ENCODE results near the gene IMMT. TPM values are rescaled to one million over a fixed set of nuclear protein-coding genes. Genes with fewer than 3 reads are reported as not detected.

IMMT gene
- polyA plus RNA-seq, 1 donor from 2014 or later, result 45.9 TPM

DNA sequence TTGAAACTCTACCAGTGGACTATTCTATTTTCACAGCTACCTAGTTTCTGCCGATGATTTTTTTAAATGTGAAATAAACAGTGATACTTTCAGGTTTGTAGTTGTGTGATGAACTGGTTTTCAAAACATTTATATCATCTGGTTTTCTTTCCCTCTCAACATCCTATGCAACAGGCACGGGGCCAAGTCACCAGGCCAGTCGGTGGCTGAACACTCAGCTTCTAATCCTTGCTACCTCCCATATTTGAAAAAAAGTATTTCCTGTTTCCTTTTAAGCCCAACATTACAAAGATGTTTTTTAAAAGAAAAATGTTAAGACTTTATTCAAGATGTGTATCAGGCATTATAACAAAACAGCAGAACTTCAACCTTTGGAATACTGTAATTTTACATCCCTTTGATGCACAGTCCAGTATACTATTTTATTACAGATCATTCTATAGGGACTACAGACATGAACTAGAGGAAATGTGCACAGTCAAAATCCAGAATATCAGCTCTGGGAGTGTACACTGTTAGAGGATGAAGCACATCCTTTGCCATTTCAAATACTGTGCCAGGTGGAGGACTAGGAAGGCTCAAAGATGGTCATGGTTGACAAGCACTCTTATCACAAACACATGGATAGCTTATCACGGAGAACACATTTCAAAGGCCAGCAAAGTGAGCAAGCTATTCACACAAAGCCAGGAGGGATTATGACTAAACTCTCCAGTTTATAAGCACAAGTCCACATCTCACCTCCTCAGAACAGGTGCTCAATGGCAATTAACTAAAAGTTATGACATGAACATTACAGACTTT lies 18.6 kb upstream of the IMMT start:
- Histone ChIP-seq H3K9me2 (ENCODE audit: insufficient read depth, low read length) (no peaks in the 10 kb centered on the region), H3K9me3 (ENCODE audit: low read length) (no peaks in the 10 kb centered on the region), H3K27ac (ENCODE audit: low read length) (no peak overlapping the region), H3K27me3 (ENCODE audit: insufficient read depth, low read depth, low read length) (no peaks in the 10 kb centered on the region), H4K20me1 (ENCODE audit: insufficient read depth) (no peaks in the 10 kb centered on the region), H3K4me2 (ENCODE audit: low read length) (no peak overlapping the region), H3K36me3 (ENCODE audit: insufficient read depth, low read length) (peaks cover 16% of the 10 kb centered on the region), H3K9ac (ENCODE audit: low read length) (no peak overlapping the region), H2AFZ (ENCODE audit: low read depth, low read length) (no peak overlapping the region), H3F3A (ENCODE audit: insufficient read depth, low read length, poor library complexity, severe bottlenecking) (no peaks in the 10 kb centered on the region), H3K79me2 (replicated peaks; ENCODE audit: insufficient read depth, low read length) (no peaks in the 10 kb centered on the region), H3K4me3 (ENCODE audit: low read length) (no peak overlapping the region)
- TF ChIP-seq MXI1 (conservative IDR thresholded peaks at IDR 0.05; ENCODE audit: poor library complexity, severe bottlenecking) (no peak), POLR2AphosphoS5 (IDR thresholded peaks at IDR 0.05) (no peak), EZH2 (IDR thresholded peaks at IDR 0.05; ENCODE audit: borderline replicate concordance, insufficient read depth, low read length, poor library complexity, severe bottlenecking) (no peak), REST (IDR thresholded peaks at IDR 0.05; ENCODE audit: borderline replicate concordance) (no peak)

DNA sequence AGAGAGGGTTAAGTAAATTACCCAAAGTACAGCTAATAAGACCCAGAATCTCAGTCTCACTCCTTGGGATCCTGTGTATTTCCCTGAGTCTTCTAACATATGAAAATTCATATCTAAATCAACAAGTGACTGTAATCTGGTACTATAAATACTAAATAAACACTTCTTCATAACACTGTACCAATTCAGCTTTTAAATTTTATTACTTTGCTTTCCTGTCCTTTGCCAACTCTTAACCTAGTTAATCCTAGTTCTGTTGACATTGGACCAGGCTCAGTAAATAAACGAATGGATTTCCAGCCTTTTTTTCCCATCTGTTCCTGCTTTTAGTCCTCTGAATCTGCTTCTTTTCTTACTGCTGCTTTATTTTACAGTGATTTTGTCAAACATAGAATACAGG lies 17.8 kb upstream of the IMMT start:
- Histone ChIP-seq H2AFZ (ENCODE audit: low read depth, low read length) (no peak overlapping the region), H3K9me2 (ENCODE audit: insufficient read depth, low read length) (no peaks in the 10 kb centered on the region), H3K27me3 (ENCODE audit: insufficient read depth, low read depth, low read length) (no peaks in the 10 kb centered on the region), H3K27ac (ENCODE audit: low read length) (no peak overlapping the region), H3K4me3 (ENCODE audit: low read length) (no peak overlapping the region), H4K20me1 (ENCODE audit: insufficient read depth) (no peaks in the 10 kb centered on the region), H3K9me3 (ENCODE audit: low read length) (no peaks in the 10 kb centered on the region), H3K9ac (ENCODE audit: low read length) (no peak overlapping the region), H3K79me2 (replicated peaks; ENCODE audit: insufficient read depth, low read length) (no peaks in the 10 kb centered on the region), H3K36me3 (ENCODE audit: insufficient read depth, low read length) (peaks cover 16% of the 10 kb centered on the region), H3F3A (ENCODE audit: insufficient read depth, low read length, poor library complexity, severe bottlenecking) (no peaks in the 10 kb centered on the region), H3K4me2 (ENCODE audit: low read length) (no peak overlapping the region)
- no peak for TF ChIP-seq SMC3 (conservative IDR thresholded peaks at IDR 0.05; ENCODE audit: poor library complexity)
- TF ChIP-seq EP300 (conservative IDR thresholded peaks at IDR 0.05; ENCODE audit: poor library complexity, severe bottlenecking), result no peak
- no peak for TF ChIP-seq EZH2 (IDR thresholded peaks at IDR 0.05; ENCODE audit: borderline replicate concordance, insufficient read depth, low read length, poor library complexity, severe bottlenecking)
- TF ChIP-seq TAF1 (IDR thresholded peaks at IDR 0.05; ENCODE audit: low read depth), result no peak
- TF ChIP-seq POLR2AphosphoS5 (IDR thresholded peaks at IDR 0.05), result no peak
- TF ChIP-seq, protein P1, sequence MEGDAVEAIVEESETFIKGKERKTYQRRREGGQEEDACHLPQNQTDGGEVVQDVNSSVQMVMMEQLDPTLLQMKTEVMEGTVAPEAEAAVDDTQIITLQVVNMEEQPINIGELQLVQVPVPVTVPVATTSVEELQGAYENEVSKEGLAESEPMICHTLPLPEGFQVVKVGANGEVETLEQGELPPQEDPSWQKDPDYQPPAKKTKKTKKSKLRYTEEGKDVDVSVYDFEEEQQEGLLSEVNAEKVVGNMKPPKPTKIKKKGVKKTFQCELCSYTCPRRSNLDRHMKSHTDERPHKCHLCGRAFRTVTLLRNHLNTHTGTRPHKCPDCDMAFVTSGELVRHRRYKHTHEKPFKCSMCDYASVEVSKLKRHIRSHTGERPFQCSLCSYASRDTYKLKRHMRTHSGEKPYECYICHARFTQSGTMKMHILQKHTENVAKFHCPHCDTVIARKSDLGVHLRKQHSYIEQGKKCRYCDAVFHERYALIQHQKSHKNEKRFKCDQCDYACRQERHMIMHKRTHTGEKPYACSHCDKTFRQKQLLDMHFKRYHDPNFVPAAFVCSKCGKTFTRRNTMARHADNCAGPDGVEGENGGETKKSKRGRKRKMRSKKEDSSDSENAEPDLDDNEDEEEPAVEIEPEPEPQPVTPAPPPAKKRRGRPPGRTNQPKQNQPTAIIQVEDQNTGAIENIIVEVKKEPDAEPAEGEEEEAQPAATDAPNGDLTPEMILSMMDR (IDR thresholded peaks at IDR 0.05; ENCODE audit: poor library complexity, severe bottlenecking), result no peak
- TF ChIP-seq MXI1 (conservative IDR thresholded peaks at IDR 0.05; ENCODE audit: poor library complexity, severe bottlenecking), result no peak
- no peak for TF ChIP-seq RAD21 (conservative IDR thresholded peaks at IDR 0.05)
- no peak for TF ChIP-seq REST (IDR thresholded peaks at IDR 0.05; ENCODE audit: borderline replicate concordance)

Data from neural cell (in vitro differentiated cells).